Cardiac muscle cell (in vitro differentiated cells and primary cell): ENCODE measurements around the gene GTF2A1L. TPM values are rescaled to one million over a fixed set of nuclear protein-coding genes. Genes with fewer than 3 reads are reported as not detected.
"Not testable (repeated sequence)": the region's sequence is repeated elsewhere in the genome, so short reads cannot be mapped to it uniquely, and the experiment has no call there.

Source experiments
- DNase-seq, 2 donors: peaks; one replicate each; pipeline versions ENCODE4 v3.0.0 to v3.0.0-alpha.2; 2010 to 2017; ENCODE audit warnings: low read depth in 1 of 2, low spot score in 1 of 2
- H3K27ac ChIP-seq: fragments of 200-600 bp; sonication (generic); 2 replicates; pipeline ENCODE4 v1.5.1; 2016
- H3K27me3 ChIP-seq: fragments of 200-600 bp; sonication (generic); 2 replicates; pipeline ENCODE4 v1.6.0; 2016; ENCODE audit warnings: control low read depth
- H3K36me3 ChIP-seq: fragments of 200-600 bp; sonication (generic); 2 replicates; pipeline ENCODE4 v1.5.1; 2016; ENCODE audit warnings: control low read depth
- H3K4me1 ChIP-seq: fragments of 200-600 bp; sonication (generic); 2 replicates; pipeline ENCODE4 v1.8.1; 2017; ENCODE audit warnings: low read depth, mild to moderate bottlenecking, mixed run types
- H3K4me3 ChIP-seq: fragments of 200-600 bp; sonication (generic); 2 replicates; pipeline ENCODE4 v1.5.1; 2016; ENCODE audit warnings: mild to moderate bottlenecking
- H3K9me3 ChIP-seq: fragments of 200-600 bp; sonication (generic); 2 replicates; pipeline ENCODE4 v1.5.1; 2017; ENCODE audit warnings: low read depth, mild to moderate bottlenecking, control low read depth
- polyA plus RNA-seq: library from polyadenylated mRNA; unstranded; fragments of >200 nt; fragmentation: Nextera tagmentation; extraction: Ambion mirVana; gene quantifications from 2 replicates; pipeline ENCODE4 v1.2.1, GENCODE V29; 2016
- total RNA-seq: library from RNA; depleted of rRNA; stranded (reverse); fragments of >200 nt; gene quantifications from 2 replicates; pipeline ENCODE4 v1.2.3, GENCODE V29; 2016
- TF ChIP-seq, protein P1 (sequence below): IDR thresholded peaks from 2 replicates; pipeline ENCODE4 v1.5.1; 2012; ENCODE audit warnings: low read depth, mild to moderate bottlenecking, low read length

The GTF2A1L gene
- total and polyA plus RNA-seq, 2 experiments from 2014 or later, result 0.68 to 1.4 TPM

DNA sequence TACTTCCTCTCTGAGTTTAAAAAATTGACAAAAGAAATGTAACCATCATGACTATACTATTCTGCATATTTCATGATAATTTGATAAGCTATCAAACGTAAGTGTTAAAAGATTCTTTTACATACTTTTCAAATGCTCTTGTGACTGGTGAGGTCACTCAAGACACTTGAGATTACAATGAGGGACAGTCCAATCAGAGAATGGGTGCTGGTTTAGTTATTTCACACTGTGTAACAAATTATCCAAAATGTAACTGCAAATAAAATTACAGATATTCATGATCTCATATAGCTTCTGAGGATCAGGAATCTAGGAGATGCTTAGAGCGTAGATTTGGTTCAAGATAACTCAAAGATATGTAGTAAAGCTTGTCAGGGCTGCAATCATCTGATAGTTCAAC is 4.4 kb upstream of the GTF2A1L start:
- no peaks in the 10 kb centered on the region for H3K9me3 ChIP-seq
- H3K27ac ChIP-seq, result no peak overlapping the region
- TF ChIP-seq, protein P1, sequence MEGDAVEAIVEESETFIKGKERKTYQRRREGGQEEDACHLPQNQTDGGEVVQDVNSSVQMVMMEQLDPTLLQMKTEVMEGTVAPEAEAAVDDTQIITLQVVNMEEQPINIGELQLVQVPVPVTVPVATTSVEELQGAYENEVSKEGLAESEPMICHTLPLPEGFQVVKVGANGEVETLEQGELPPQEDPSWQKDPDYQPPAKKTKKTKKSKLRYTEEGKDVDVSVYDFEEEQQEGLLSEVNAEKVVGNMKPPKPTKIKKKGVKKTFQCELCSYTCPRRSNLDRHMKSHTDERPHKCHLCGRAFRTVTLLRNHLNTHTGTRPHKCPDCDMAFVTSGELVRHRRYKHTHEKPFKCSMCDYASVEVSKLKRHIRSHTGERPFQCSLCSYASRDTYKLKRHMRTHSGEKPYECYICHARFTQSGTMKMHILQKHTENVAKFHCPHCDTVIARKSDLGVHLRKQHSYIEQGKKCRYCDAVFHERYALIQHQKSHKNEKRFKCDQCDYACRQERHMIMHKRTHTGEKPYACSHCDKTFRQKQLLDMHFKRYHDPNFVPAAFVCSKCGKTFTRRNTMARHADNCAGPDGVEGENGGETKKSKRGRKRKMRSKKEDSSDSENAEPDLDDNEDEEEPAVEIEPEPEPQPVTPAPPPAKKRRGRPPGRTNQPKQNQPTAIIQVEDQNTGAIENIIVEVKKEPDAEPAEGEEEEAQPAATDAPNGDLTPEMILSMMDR, result no peak
- H3K36me3 ChIP-seq, result no peaks in the 10 kb centered on the region
- no peak for DNase-seq
- H3K27me3 ChIP-seq, result no peaks in the 10 kb centered on the region
- H3K4me3 ChIP-seq, result no peak overlapping the region
- no peaks in the 10 kb centered on the region for H3K4me1 ChIP-seq

DNA sequence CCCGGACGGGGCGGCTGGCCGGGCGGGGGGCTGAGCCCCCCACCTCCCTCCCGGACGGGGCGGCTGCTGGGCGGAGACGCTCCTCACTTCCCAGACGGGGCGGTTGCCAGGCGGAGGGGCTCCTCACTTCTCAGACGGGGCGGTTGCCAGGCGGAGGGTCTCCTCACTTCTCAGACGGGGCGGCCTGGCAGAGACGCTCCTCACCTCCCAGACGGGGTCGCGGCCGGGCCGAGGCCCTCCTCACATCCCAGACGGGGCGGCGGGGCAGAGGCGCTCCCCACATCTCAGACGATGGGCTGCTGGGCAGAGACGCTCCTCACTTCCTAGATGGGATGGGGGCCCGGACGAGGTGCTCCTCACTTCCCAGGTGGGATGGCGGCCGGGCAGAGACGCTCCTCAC is 3.1 kb upstream of the GTF2A1L start:
- H3K4me1 ChIP-seq, DNase-seq, H3K4me3 ChIP-seq, H3K36me3 ChIP-seq, H3K9me3 ChIP-seq, H3K27me3 ChIP-seq, H3K27ac ChIP-seq: not testable (repeated sequence)

DNA sequence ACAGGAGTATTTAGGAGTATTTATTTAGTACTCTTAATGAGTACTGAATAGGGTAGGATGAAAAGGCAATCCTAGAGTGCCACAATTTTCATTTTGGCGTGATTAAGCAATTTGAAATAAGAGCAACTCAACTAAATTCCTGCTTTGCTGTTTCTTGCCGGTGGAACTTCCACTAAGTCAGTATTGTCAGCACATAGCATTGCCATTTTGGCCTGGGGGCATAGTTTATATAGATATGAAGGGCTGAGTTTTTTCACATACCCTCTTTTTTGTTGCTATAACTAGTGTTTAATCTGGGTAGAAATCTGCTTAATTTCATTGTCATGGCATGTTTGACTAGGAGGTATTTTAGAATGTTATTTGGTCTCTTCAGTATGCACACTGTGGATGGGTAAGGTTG is 1.9 kb downstream of the GTF2A1L start:
- Histone ChIP-seq H3K27ac (no peak overlapping the region), H3K4me1 (no peaks in the 10 kb centered on the region), H3K36me3 (no peaks in the 10 kb centered on the region), H3K27me3 (no peaks in the 10 kb centered on the region), H3K9me3 (no peaks in the 10 kb centered on the region), H3K4me3 (no peak overlapping the region)
- TF ChIP-seq, protein P1, result no peak
- DNase-seq, result no peak

DNA sequence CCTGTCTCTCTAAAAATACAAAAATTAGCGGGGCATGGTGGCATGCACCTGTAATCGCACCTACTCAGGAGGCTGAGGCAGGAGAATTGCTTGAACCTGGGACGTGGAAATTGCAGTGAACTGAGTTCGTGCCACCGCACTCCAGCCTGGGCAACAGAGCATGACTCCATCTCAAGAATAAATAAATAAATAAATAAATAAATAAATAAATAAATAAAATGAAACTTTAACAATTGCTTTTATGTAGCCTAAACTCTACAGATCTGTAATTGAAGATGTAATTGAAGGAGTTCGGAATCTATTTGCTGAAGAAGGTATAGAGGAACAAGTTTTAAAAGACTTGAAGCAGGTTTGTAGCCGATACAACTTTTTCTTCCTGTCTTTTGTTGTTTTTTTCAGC is 2.9 kb downstream of the GTF2A1L start:
- DNase-seq, result no peak
- TF ChIP-seq, protein P1, result no peak
- Histone ChIP-seq H3K27ac (no peak overlapping the region), H3K9me3 (no peaks in the 10 kb centered on the region), H3K27me3 (no peaks in the 10 kb centered on the region), H3K4me3 (no peak overlapping the region), H3K36me3 (no peaks in the 10 kb centered on the region), H3K4me1 (no peaks in the 10 kb centered on the region)

DNA sequence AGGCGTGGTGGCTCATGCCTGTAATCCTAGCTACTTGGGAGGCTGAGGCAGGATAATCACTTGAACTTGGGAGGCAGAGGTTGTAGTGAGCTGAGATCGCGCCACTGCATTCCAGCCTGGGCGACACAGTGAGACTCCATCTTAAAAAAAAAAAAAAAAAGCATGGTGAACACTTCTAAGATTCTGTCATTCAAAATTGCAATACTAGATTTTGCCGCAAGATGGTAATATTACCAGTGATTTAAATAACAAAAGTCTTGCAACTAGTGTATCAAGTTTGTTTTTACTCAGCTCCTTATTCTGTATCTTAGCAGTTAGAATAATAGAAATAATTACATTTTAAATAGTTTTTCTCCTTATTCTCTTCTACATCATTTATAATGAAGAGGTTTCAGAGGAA is 5.0 kb downstream of the GTF2A1L start:
- DNase-seq, H3K27ac ChIP-seq, H3K9me3 ChIP-seq, H3K4me1 ChIP-seq, H3K4me3 ChIP-seq, H3K36me3 ChIP-seq, H3K27me3 ChIP-seq: not testable (repeated sequence)

DNA sequence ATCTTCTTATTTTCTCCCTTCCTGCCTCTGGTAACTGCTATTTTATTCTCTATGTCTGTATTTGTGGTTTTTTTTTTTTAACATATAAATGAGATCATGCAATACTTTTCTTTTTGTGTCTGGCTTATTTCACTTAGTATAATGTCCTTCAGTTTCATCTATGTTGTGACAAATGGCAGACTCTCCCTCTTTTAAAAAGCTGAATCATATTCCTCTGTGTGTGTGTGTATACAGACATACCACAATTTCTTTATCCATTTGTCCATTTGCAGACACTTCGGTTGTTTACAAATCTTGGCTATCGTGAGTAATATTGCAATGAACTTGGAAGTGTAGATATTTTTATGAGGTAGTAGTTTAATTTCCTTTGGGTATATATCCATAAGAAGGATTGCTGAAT is 7.0 kb downstream of the GTF2A1L start:
- Histone ChIP-seq H3K4me1 (no peaks in the 10 kb centered on the region), H3K36me3 (no peaks in the 10 kb centered on the region), H3K27ac (no peak overlapping the region), H3K27me3 (no peaks in the 10 kb centered on the region), H3K4me3 (no peak overlapping the region), H3K9me3 (no peaks in the 10 kb centered on the region)
- TF ChIP-seq, protein P1, result no peak
- no peak for DNase-seq

DNA sequence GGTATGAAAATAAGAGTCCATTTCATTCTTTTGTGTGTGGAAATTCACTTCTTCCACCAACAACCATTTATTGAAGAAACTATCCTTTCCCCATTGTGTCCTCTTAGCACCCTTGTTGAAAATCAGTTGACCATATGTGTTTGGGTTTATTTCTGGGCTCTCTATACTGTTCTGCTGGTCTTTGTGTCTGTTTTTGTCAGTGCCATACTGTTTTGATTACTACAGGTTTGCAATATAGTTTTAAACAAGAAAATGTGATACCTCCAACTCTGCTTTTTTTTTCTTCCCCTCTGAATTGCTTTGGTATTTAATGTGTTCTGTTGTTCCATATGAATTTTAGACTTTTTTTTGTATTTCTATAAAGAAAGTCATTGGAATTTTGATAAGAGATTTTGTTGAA is 8.4 kb downstream of the GTF2A1L start:
- Histone ChIP-seq H3K27ac (no peak overlapping the region), H3K36me3 (no peaks in the 10 kb centered on the region), H3K9me3 (no peaks in the 10 kb centered on the region), H3K27me3 (no peaks in the 10 kb centered on the region), H3K4me1 (no peaks in the 10 kb centered on the region), H3K4me3 (no peak overlapping the region)
- TF ChIP-seq, protein P1, result no peak
- no peak for DNase-seq
